ENCODE measurements around the gene ITGA11.

DNA sequence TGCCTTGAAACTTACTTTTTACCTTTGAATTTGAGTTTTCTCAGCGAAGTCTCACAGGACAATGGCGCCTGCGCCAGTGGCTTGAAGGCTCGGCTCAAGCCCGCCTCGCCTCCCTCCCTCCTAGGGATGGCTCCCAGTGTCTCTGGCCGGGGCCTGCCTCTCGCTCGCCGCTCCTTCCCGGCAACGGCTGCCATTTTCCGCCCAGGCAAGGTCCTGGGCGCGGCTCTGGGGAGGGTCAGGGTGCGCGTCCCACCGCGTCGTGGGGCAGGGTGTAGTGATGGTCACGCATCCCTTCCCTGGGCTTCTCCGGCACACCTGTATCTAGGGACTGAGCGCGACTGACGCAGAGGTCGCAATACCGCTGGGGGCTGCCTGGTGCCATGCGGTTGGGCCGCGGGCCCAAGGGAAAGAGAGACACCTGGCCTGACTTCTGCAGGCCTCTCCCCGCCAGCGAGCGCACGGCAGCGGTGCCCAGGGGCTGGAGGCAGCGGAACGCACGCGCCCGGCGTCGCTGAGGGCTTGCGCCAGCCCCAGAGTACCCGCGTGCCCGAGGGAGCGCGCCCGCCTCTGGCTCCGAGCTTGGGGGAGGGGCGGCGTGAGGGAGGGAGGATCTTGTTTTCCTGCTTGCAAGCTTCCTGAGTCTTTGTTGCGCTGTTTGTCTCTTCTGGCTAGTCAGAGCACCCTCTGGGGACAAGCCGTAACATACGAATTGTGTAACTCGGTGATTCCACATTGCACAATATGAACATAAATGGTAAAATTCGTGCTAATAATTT lies 175.1 kb downstream of the ITGA11 start:
- TF ChIP-seq EZH2 (IDR thresholded peaks at IDR 0.05; ENCODE audit: borderline replicate concordance, low read length) = no peak
- TF ChIP-seq, protein P1, sequence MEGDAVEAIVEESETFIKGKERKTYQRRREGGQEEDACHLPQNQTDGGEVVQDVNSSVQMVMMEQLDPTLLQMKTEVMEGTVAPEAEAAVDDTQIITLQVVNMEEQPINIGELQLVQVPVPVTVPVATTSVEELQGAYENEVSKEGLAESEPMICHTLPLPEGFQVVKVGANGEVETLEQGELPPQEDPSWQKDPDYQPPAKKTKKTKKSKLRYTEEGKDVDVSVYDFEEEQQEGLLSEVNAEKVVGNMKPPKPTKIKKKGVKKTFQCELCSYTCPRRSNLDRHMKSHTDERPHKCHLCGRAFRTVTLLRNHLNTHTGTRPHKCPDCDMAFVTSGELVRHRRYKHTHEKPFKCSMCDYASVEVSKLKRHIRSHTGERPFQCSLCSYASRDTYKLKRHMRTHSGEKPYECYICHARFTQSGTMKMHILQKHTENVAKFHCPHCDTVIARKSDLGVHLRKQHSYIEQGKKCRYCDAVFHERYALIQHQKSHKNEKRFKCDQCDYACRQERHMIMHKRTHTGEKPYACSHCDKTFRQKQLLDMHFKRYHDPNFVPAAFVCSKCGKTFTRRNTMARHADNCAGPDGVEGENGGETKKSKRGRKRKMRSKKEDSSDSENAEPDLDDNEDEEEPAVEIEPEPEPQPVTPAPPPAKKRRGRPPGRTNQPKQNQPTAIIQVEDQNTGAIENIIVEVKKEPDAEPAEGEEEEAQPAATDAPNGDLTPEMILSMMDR (IDR thresholded peaks at IDR 0.05; ENCODE audit: low read length) = no peak

All from OCI-LY1 (cell line).